ENCODE data around the gene CLRN1.

Gene CLRN1

GRCh38 chr3:150913133-150913922 lies 59.2 kb downstream of the CLRN1 start:
- TF ChIP-seq CTCF (IDR thresholded peaks at IDR 0.05; ENCODE audit: control insufficient read depth, insufficient read depth, low read depth, low read length, missing control alignments): no peak
- DNase-seq (ENCODE audit: low read depth): no peak
- H3K4me3 ChIP-seq (ENCODE audit: control insufficient read depth, low read depth, low read length): no peak overlapping the region

- TF ChIP-seq CTCF (IDR thresholded peaks at IDR 0.05; ENCODE audit: control insufficient read depth, insufficient read depth, low read depth, low read length, missing control alignments): no peak
- DNase-seq (ENCODE audit: low read depth): no peak
- no peak overlapping the region for H3K4me3 ChIP-seq (ENCODE audit: control insufficient read depth, low read depth, low read length)
These were observed 60.0 kb downstream of the CLRN1 start for GRCh38 chr3:150912501-150912900.

GRCh38 chr3:150911771-150912170 lies 60.8 kb downstream of the CLRN1 start:
- TF ChIP-seq CTCF (IDR thresholded peaks at IDR 0.05; ENCODE audit: control insufficient read depth, insufficient read depth, low read depth, low read length, missing control alignments): no peak
- H3K4me3 ChIP-seq (ENCODE audit: control insufficient read depth, low read depth, low read length): no peak overlapping the region
- no peak for DNase-seq (ENCODE audit: low read depth)

- no peak overlapping the region for H3K4me3 ChIP-seq (ENCODE audit: control insufficient read depth, low read depth, low read length)
- TF ChIP-seq CTCF (IDR thresholded peaks at IDR 0.05; ENCODE audit: control insufficient read depth, insufficient read depth, low read depth, low read length, missing control alignments): no peak
- no peak for DNase-seq (ENCODE audit: low read depth)
These were observed 66.1 kb downstream of the CLRN1 start for GRCh38 chr3:150906461-150906860.

- TF ChIP-seq CTCF (IDR thresholded peaks at IDR 0.05; ENCODE audit: control insufficient read depth, insufficient read depth, low read depth, low read length, missing control alignments): no peak
- no peak overlapping the region for H3K4me3 ChIP-seq (ENCODE audit: control insufficient read depth, low read depth, low read length)
- DNase-seq (ENCODE audit: low read depth): no peak
These were observed 66.8 kb downstream of the CLRN1 start for GRCh38 chr3:150905746-150906145.

- H3K4me3 ChIP-seq (ENCODE audit: control insufficient read depth, low read depth, low read length): no peak within 1 kb of the TSS
- DNase-seq (ENCODE audit: low read depth): no peak
- TF ChIP-seq CTCF (IDR thresholded peaks at IDR 0.05; ENCODE audit: control insufficient read depth, insufficient read depth, low read depth, low read length, missing control alignments): no peak
These were observed 67.2 kb downstream of the CLRN1 start, which contains the start of gene MINDY4B for GRCh38 chr3:150905339-150905738. MINDY4B (minus strand) TSS chr3:150905439; CDS start chr3:150905439, 0 bp downstream.
